NT2/D1 (cell line): ENCODE results near the gene UTF1.

Experiments
- SUZ12 ChIP-seq: IDR thresholded peaks from 2 replicates; pipeline ENCODE4 v1.6.1; 2011; ENCODE audit not compliant: insufficient read length, insufficient read depth; ENCODE audit errors: extremely low read depth
- YY1 ChIP-seq: IDR thresholded peaks from 2 replicates; pipeline ENCODE4 v1.6.1; 2011; ENCODE audit not compliant: insufficient read length, insufficient read depth
- ZNF274 ChIP-seq: IDR thresholded peaks from 2 replicates; pipeline ENCODE4 v1.6.1; 2011; ENCODE audit warnings: mild to moderate bottlenecking, low read depth, low read length

GRCh38 chr10:133249094-133249780 is 19.2 kb downstream of the UTF1 start:
- TF ChIP-seq YY1 (no peak), SUZ12 (no peak), ZNF274 (no peak)
